HCT116 (cell line): ENCODE results near the gene RNGTT.

Source experiments
- ATF3 ChIP-seq: IDR thresholded peaks from 2 replicates; pipeline ENCODE4 v1.6.1; 2012
- EZH2 ChIP-seq: fragments of 200-600 bp; sonication (generic); IDR thresholded peaks from 2 replicates; pipeline ENCODE4 v1.6.1; 2017; ENCODE audit warnings: antibody characterized with exemption, mixed run types
- EZH2phosphoT487 ChIP-seq: fragments of 200-600 bp; IDR thresholded peaks from 2 replicates; pipeline ENCODE4 v1.6.1; 2018; ENCODE audit warnings: antibody characterized with exemption, borderline replicate concordance
- JUND ChIP-seq: IDR thresholded peaks from 2 replicates; pipeline ENCODE4 v1.6.1; 2012
- POLR2A ChIP-seq: IDR thresholded peaks from 2 replicates; pipeline ENCODE4 v1.7.0; 2011; ENCODE audit warnings: borderline replicate concordance; ENCODE audit not compliant: insufficient read depth, insufficient read length; ENCODE audit errors: extremely low read depth
- POLR2AphosphoS5 ChIP-seq: IDR thresholded peaks from 2 replicates; pipeline ENCODE4 v1.6.1; 2011; ENCODE audit warnings: mild to moderate bottlenecking, low read depth, low read length, moderate library complexity
- RAD21 ChIP-seq: IDR thresholded peaks from 2 replicates; pipeline ENCODE4 v1.6.1; 2012; ENCODE audit warnings: low read depth, mild to moderate bottlenecking
- SP1 ChIP-seq: IDR thresholded peaks from 2 replicates; pipeline ENCODE4 v1.6.1; 2012; ENCODE audit warnings: low read depth
- SRF ChIP-seq: IDR thresholded peaks from 2 replicates; pipeline ENCODE4 v1.6.1; 2012; ENCODE audit warnings: low read depth
- YY1 ChIP-seq: IDR thresholded peaks from 2 replicates; pipeline ENCODE4 v1.6.1; 2011; ENCODE audit warnings: low read length, low read depth, moderate library complexity, mild to moderate bottlenecking; ENCODE audit not compliant: insufficient replicate concordance; ENCODE audit errors: extremely low read depth
- ZFX ChIP-seq: fragments of 450-650 bp; IDR thresholded peaks from 2 replicates; pipeline ENCODE4 v1.6.1; 2017
- TF ChIP-seq, protein P1 (sequence below), 3 experiments: fragments of 200-600 bp in 1 of 3; sonication (generic) in 1 of 3; IDR thresholded peaks in 2 of 3; conservative IDR thresholded peaks in 1 of 3; 2 replicates each; pipeline ENCODE4 v1.5.1; 2012 to 2017; ENCODE audit warnings: low read depth in 2 of 3, low read length in 2 of 3, antibody characterized with exemption in 1 of 3, borderline replicate concordance in 1 of 3, control low read depth in 1 of 3, mild to moderate bottlenecking in 1 of 3, mixed read lengths in 1 of 3, mixed run types in 1 of 3, moderate library complexity in 1 of 3; ENCODE audit not compliant: insufficient read depth in 1 of 3

DNA sequence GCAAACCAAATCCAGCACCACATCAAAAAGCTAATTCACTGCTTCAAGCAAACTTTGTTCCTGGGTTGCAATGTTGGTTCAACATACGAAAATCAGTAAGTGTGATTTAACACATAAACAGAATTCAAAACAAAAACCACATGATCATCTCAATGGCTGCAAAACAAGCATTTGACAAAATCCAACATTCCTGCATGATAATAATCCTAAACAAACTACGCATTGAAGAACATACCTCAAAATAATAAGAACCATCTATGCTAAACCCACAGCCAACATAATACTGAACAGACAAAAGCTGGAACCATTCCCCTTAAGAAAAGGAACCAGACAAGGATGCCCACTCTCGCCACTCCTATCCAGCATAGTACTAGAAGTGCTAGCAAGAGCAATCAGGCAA is 49.9 kb downstream of the RNGTT start:
- TF ChIP-seq SRF, result no peak
- no peak for TF ChIP-seq POLR2A
- TF ChIP-seq, protein P1, sequence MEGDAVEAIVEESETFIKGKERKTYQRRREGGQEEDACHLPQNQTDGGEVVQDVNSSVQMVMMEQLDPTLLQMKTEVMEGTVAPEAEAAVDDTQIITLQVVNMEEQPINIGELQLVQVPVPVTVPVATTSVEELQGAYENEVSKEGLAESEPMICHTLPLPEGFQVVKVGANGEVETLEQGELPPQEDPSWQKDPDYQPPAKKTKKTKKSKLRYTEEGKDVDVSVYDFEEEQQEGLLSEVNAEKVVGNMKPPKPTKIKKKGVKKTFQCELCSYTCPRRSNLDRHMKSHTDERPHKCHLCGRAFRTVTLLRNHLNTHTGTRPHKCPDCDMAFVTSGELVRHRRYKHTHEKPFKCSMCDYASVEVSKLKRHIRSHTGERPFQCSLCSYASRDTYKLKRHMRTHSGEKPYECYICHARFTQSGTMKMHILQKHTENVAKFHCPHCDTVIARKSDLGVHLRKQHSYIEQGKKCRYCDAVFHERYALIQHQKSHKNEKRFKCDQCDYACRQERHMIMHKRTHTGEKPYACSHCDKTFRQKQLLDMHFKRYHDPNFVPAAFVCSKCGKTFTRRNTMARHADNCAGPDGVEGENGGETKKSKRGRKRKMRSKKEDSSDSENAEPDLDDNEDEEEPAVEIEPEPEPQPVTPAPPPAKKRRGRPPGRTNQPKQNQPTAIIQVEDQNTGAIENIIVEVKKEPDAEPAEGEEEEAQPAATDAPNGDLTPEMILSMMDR (IDR thresholded peaks at IDR 0.05 in 2 of 3, conservative IDR thresholded peaks at IDR 0.05 in 1 of 3; ENCODE audit: borderline replicate concordance in 1 of 3, insufficient read depth in 1 of 3, low read depth in 2 of 3, low read length in 2 of 3), result no peak
- TF ChIP-seq JUND, result no peak
- TF ChIP-seq SP1, result no peak
- no peak for TF ChIP-seq POLR2AphosphoS5
- no peak for TF ChIP-seq ATF3
- no peak for TF ChIP-seq YY1
- TF ChIP-seq EZH2phosphoT487, result no peak
- no peak for TF ChIP-seq EZH2
- TF ChIP-seq RAD21, result no peak
- no peak for TF ChIP-seq ZFX
